H9 (cell line): ENCODE data around the gene CATSPERZ. TPM values are rescaled to one million over a fixed set of nuclear protein-coding genes. Genes with fewer than 3 reads are reported as not detected.
"Not testable (repeated sequence)": the region's sequence is repeated elsewhere in the genome, so short reads cannot be mapped to it uniquely, and the experiment has no call there.

ENCODE experiments used
- DNase-seq: peaks from one replicate; pipeline ENCODE4 v3.0.0-alpha.2; 2017
- H2AFZ ChIP-seq: one replicate; pipeline ENCODE4 v1.6.1; 2013; ENCODE audit warnings: mild to moderate bottlenecking, low read length, control low read depth, moderate library complexity
- H2AK5ac ChIP-seq: 2 replicates; pipeline ENCODE4 v1.6.1; 2013; ENCODE audit warnings: low read length, control low read depth, mixed read lengths; ENCODE audit not compliant: insufficient read length
- H2BK120ac ChIP-seq: one replicate; pipeline ENCODE4 v1.6.1; 2013; ENCODE audit warnings: low read depth, mild to moderate bottlenecking, low read length, control low read depth, inconsistent platforms; ENCODE audit not compliant: poor library complexity, severe bottlenecking
- H2BK12ac ChIP-seq: 2 replicates; pipeline ENCODE4 v1.6.1; 2013; ENCODE audit warnings: low read length, control low read depth, mixed read lengths, low read depth; ENCODE audit not compliant: insufficient read length
- H2BK15ac ChIP-seq: 2 replicates; pipeline ENCODE4 v1.6.1; 2013; ENCODE audit warnings: low read depth, low read length, control low read depth
- H2BK20ac ChIP-seq: one replicate; pipeline ENCODE4 v1.6.1; 2013; ENCODE audit warnings: low read depth, mild to moderate bottlenecking, low read length, control low read depth, inconsistent platforms; ENCODE audit not compliant: poor library complexity, severe bottlenecking
- H2BK5ac ChIP-seq: 2 replicates; pipeline ENCODE4 v1.6.1; 2013; ENCODE audit warnings: low read length, control low read depth, mixed read lengths; ENCODE audit not compliant: insufficient read length
- H3K14ac ChIP-seq: 2 replicates; pipeline ENCODE4 v1.6.1; 2013; ENCODE audit warnings: low read length, control low read depth; ENCODE audit not compliant: insufficient read depth
- H3K18ac ChIP-seq: 2 replicates; pipeline ENCODE4 v1.6.1; 2013; ENCODE audit warnings: low read depth, mild to moderate bottlenecking, mixed read lengths, low read length, control low read depth; ENCODE audit not compliant: insufficient read length
- H3K23ac ChIP-seq: 2 replicates; pipeline ENCODE4 v1.6.1; 2013; ENCODE audit warnings: low read length, control low read depth, mixed read lengths, low read depth; ENCODE audit not compliant: insufficient read length
- H3K23me2 ChIP-seq: 2 replicates; pipeline ENCODE4 v1.6.1; 2013; ENCODE audit warnings: low read depth, mild to moderate bottlenecking, mixed read lengths, low read length, control low read depth; ENCODE audit not compliant: insufficient read length, poor library complexity, severe bottlenecking
- H3K27ac ChIP-seq: 2 replicates; pipeline ENCODE4 v1.5.1; 2013; ENCODE audit warnings: low read length, control low read depth, mixed read lengths, low read depth; ENCODE audit not compliant: insufficient read length
- H3K27me3 ChIP-seq: 2 replicates; pipeline ENCODE4 v1.6.1; 2013; ENCODE audit warnings: low read length, control low read depth, inconsistent platforms; ENCODE audit not compliant: insufficient read depth
- H3K4ac ChIP-seq: 2 replicates; pipeline ENCODE4 v1.6.1; 2013; ENCODE audit warnings: low read depth, mild to moderate bottlenecking, control low read depth, inconsistent platforms, low read length, moderate library complexity
- H3K4me1 ChIP-seq: 2 replicates; pipeline ENCODE4 v1.6.1; 2013; ENCODE audit warnings: low read length, control low read depth, inconsistent platforms; ENCODE audit not compliant: insufficient read depth
- H3K4me2 ChIP-seq: 2 replicates; pipeline ENCODE4 v1.6.1; 2013; ENCODE audit warnings: low read length, control low read depth, mixed read lengths; ENCODE audit not compliant: insufficient read length, insufficient read depth
- H3K56ac ChIP-seq: 2 replicates; pipeline ENCODE4 v1.6.1; 2013; ENCODE audit warnings: low read depth, mild to moderate bottlenecking, mixed read lengths, low read length, control low read depth; ENCODE audit not compliant: insufficient read length
- H3K79me1 ChIP-seq: 2 replicates; pipeline ENCODE4 v1.6.1; 2013; ENCODE audit warnings: low read depth, mild to moderate bottlenecking, moderate library complexity, low read length, control low read depth, inconsistent platforms; ENCODE audit not compliant: insufficient read depth, poor library complexity, severe bottlenecking
- H3K79me2 ChIP-seq: 2 replicates; pipeline ENCODE4 v1.6.1; 2013; ENCODE audit warnings: low read length, control low read depth, inconsistent platforms; ENCODE audit not compliant: insufficient read depth
- H3K9ac ChIP-seq: 2 replicates; pipeline ENCODE4 v1.6.1; 2013; ENCODE audit warnings: low read length, control low read depth, mixed read lengths; ENCODE audit not compliant: insufficient read length; ENCODE audit errors: extremely low read depth
- H3K9me3 ChIP-seq: one replicate; pipeline ENCODE4 v1.6.1; 2013; ENCODE audit warnings: low read depth, low read length, inconsistent platforms; ENCODE audit not compliant: control insufficient read depth
- H3T11ph ChIP-seq: one replicate; pipeline ENCODE4 v1.6.1; 2013; ENCODE audit warnings: mild to moderate bottlenecking, low read length, control low read depth, inconsistent platforms
- H4K20me1 ChIP-seq: one replicate; pipeline ENCODE4 v1.6.1; 2013; ENCODE audit not compliant: control insufficient read depth, insufficient read length, insufficient read depth
- H4K5ac ChIP-seq: 2 replicates; pipeline ENCODE4 v1.6.1; 2013; ENCODE audit warnings: low read depth, mild to moderate bottlenecking, mixed read lengths, low read length, control low read depth; ENCODE audit not compliant: insufficient read length
- H4K8ac ChIP-seq: replicated peaks from 2 replicates; pipeline ENCODE4 v1.6.1; 2013; ENCODE audit warnings: low read length, control low read depth, mixed read lengths, low read depth; ENCODE audit not compliant: insufficient read length
- H4K91ac ChIP-seq: 2 replicates; pipeline ENCODE4 v1.6.1; 2013; ENCODE audit warnings: low read depth, mild to moderate bottlenecking, moderate library complexity, mixed read lengths, low read length, control low read depth; ENCODE audit not compliant: insufficient read length
- H3K27ac Mint-ChIP-seq, 3 experiments: 2 replicates in 2 of 3; 3 replicates in 1 of 3; pipeline ENCODE4 v1.8.0; 2020 to 2021; ENCODE audit warnings: mixed read lengths in 3 of 3, mild to moderate bottlenecking in 1 of 3, moderate library complexity in 1 of 3
- H3K27me3 Mint-ChIP-seq: 2 replicates; pipeline ENCODE4 v1.8.0; 2021; ENCODE audit warnings: low read depth, mild to moderate bottlenecking, moderate library complexity, mixed read lengths
- H3K36me3 Mint-ChIP-seq, 3 experiments: 2 replicates in 2 of 3; 3 replicates in 1 of 3; pipeline ENCODE4 v1.8.0; 2020 to 2021; ENCODE audit warnings: low read depth in 3 of 3, mixed read lengths in 3 of 3; ENCODE audit not compliant: insufficient read depth in 1 of 3
- H3K4me1 Mint-ChIP-seq, 2 experiments: 2 replicates each; pipeline ENCODE4 v1.8.0; 2020; ENCODE audit warnings: mixed read lengths in 2 of 2
- H3K4me3 Mint-ChIP-seq, 2 experiments: 2 replicates in 1 of 2; 3 replicates in 1 of 2; pipeline ENCODE4 v1.8.0; 2020 to 2021; ENCODE audit warnings: mild to moderate bottlenecking in 2 of 2, mixed read lengths in 2 of 2, moderate library complexity in 1 of 2
- H3K9me3 Mint-ChIP-seq, 2 experiments: 2 replicates in 1 of 2; 3 replicates in 1 of 2; pipeline ENCODE4 v1.8.0; 2020; ENCODE audit warnings: mild to moderate bottlenecking in 2 of 2, mixed read lengths in 2 of 2, moderate library complexity in 1 of 2
- CTCF ChIP-seq: fragments of 200-600 bp; sonication (generic); conservative IDR thresholded peaks from 3 replicates; pipeline ENCODE4 v1.8.0; 2021; ENCODE audit warnings: antibody characterized with exemption, mild to moderate bottlenecking
- WGBS: extraction: QIAGEN DNeasy Blood & Tissue Kit; methylation state at CpG from one replicate; pipeline ENCODE4 v1.1.7; 2013; ENCODE audit warnings: missing lambda C conversion rate, low lambda C conversion rate, mixed read lengths; ENCODE audit not compliant: insufficient read length; ENCODE audit errors: extremely low coverage; 5-methylcytosine and 5-hydroxymethylcytosine counted together
- total RNA-seq: library from RNA; stranded (reverse); gene quantifications from 2 replicates; pipeline ENCODE4 v1.2.1, GENCODE V29; 2021

Gene CATSPERZ
- total RNA-seq, 1 experiment from 2014 or later = 0.92 TPM

GRCh38 chr11:64323373-64323772, 23.2 kb downstream of the CATSPERZ start:
- no peak overlapping the region for H2AFZ ChIP-seq
- WGBS = no CpG with 5 or more reads among the region's 5 CpGs
- H2BK12ac ChIP-seq = no peak overlapping the region
- H3T11ph ChIP-seq = no peak overlapping the region
- H2BK15ac ChIP-seq = no peak overlapping the region
- H2BK20ac ChIP-seq = no peak overlapping the region
- H3K4me1 Mint-ChIP-seq = peaks cover 21 to 28% of the 10 kb centered on the region in 2 experiments
- no peaks in the 10 kb centered on the region for H3K79me1 ChIP-seq
- no peak overlapping the region for H4K5ac ChIP-seq
- no peaks in the 10 kb centered on the region for H3K9me3 Mint-ChIP-seq
- H3K14ac ChIP-seq = peak overlapping the region; percentile 41; the same call in 1 of the 2 replicates
- no peak overlapping the region for H4K91ac ChIP-seq
- no peak overlapping the region for H2AK5ac ChIP-seq
- no peak overlapping the region for H3K4me2 ChIP-seq
- no peaks in the 10 kb centered on the region; the same call in 1 of the 2 replicates for H3K4me1 ChIP-seq
- TF ChIP-seq CTCF = no peak
- H3K23me2 ChIP-seq = no peaks in the 10 kb centered on the region
- H3K23ac ChIP-seq = no peak overlapping the region
- no peak overlapping the region for H3K4me3 Mint-ChIP-seq
- H3K9me3 ChIP-seq = no peaks in the 10 kb centered on the region
- H2BK5ac ChIP-seq = no peak overlapping the region
- H3K4ac ChIP-seq = no peak overlapping the region
- no peak overlapping the region for H3K27ac ChIP-seq
- no peaks in the 10 kb centered on the region for H3K79me2 ChIP-seq
- H3K18ac ChIP-seq = no peak overlapping the region
- no peak for DNase-seq
- H3K27me3 ChIP-seq = no peaks in the 10 kb centered on the region
- no peak overlapping the region for H4K8ac ChIP-seq
- H3K27me3 Mint-ChIP-seq = no peaks in the 10 kb centered on the region
- peak overlapping the region; percentile 84 to 94 (median 90); a peak in 4 of 7 replicates for H3K27ac Mint-ChIP-seq
- no peak overlapping the region for H2BK120ac ChIP-seq
- no peak overlapping the region for H3K56ac ChIP-seq
- H3K9ac ChIP-seq = no peak overlapping the region
- H4K20me1 ChIP-seq = peaks cover 2% of the 10 kb centered on the region
- peaks cover 9 to 22% (median 19%) of the 10 kb centered on the region in 3 experiments; a peak in 6 of 7 replicates for H3K36me3 Mint-ChIP-seq

- not testable (repeated sequence) for H2BK5ac ChIP-seq, H3T11ph ChIP-seq, H3K4me1 ChIP-seq, H3K79me1 ChIP-seq, H3K9me3 ChIP-seq, H4K8ac ChIP-seq, H4K91ac ChIP-seq, DNase-seq, H3K56ac ChIP-seq, H3K14ac ChIP-seq, H2BK20ac ChIP-seq, H2BK15ac ChIP-seq, H3K27ac ChIP-seq, H3K9me3 Mint-ChIP-seq, H3K27me3 Mint-ChIP-seq, H2AK5ac ChIP-seq, H3K23me2 ChIP-seq, H4K20me1 ChIP-seq, H3K79me2 ChIP-seq, H2BK120ac ChIP-seq, H3K27me3 ChIP-seq, H2AFZ ChIP-seq, H3K4me2 ChIP-seq, H3K4ac ChIP-seq, H3K23ac ChIP-seq, H2BK12ac ChIP-seq, H3K4me3 Mint-ChIP-seq, H4K5ac ChIP-seq, H3K18ac ChIP-seq, H3K9ac ChIP-seq
- peaks cover 19 to 26% of the 10 kb centered on the region in 2 experiments for H3K4me1 Mint-ChIP-seq
- no CpG with 5 or more reads among the region's 4 CpGs for WGBS
- peak overlapping the region; percentile 45 to 94 (median 90); a peak in 4 of 7 replicates for H3K27ac Mint-ChIP-seq
- peaks cover 9 to 22% (median 19%) of the 10 kb centered on the region in 3 experiments; a peak in 6 of 7 replicates for H3K36me3 Mint-ChIP-seq
These were observed 23.8 kb downstream of the CATSPERZ start for GRCh38 chr11:64323984-64324383.
